ENCODE results near the gene CCDC91. TPM values are rescaled to one million over a fixed set of nuclear protein-coding genes. Genes with fewer than 3 reads are reported as not detected.

The CCDC91 gene
- total and polyA plus RNA-seq, 2 donors: 34.7 to 60.2 TPM

GRCh38 chr12:28343713-28344112, 153.5 kb downstream of the CCDC91 start:
- Histone ChIP-seq H3K27ac (ENCODE audit: low read depth in 1 of 2, low read length in 1 of 2) (no peak overlapping the region), H3K4me1 (ENCODE audit: control insufficient read depth in 2 of 2, insufficient read depth in 2 of 2, low read length in 2 of 2) (no peaks in the 10 kb centered on the region), H3K4me3 (ENCODE audit: low read length in 2 of 2) (no peak overlapping the region), H3K27me3 (ENCODE audit: control insufficient read depth in 2 of 2, insufficient read depth in 1 of 2, low read length in 1 of 2) (no peaks in the 10 kb centered on the region), H3K9me3 (ENCODE audit: control insufficient read depth in 2 of 2, insufficient read depth in 1 of 2, low read length in 1 of 2) (no peaks in the 10 kb centered on the region), H3K36me3 (ENCODE audit: control insufficient read depth in 2 of 2, insufficient read depth in 2 of 2, low read length in 1 of 2) (peaks cover 0 to 3% of the 10 kb centered on the region in 2 donors)
- 96% methylated on average over 1 of the region's 1 CpG for WGBS
- DNase-seq (ENCODE audit: low read depth in 6 of 9, low spot score in 9 of 9): no peak

- Histone ChIP-seq H3K27ac (ENCODE audit: low read depth in 1 of 2, low read length in 1 of 2) (no peak overlapping the region), H3K9me3 (ENCODE audit: control insufficient read depth in 2 of 2, insufficient read depth in 1 of 2, low read length in 1 of 2) (no peaks in the 10 kb centered on the region), H3K4me3 (ENCODE audit: low read length in 2 of 2) (no peak overlapping the region), H3K36me3 (ENCODE audit: control insufficient read depth in 2 of 2, insufficient read depth in 2 of 2, low read length in 1 of 2) (peaks cover 0 to 3% of the 10 kb centered on the region in 2 donors), H3K27me3 (ENCODE audit: control insufficient read depth in 2 of 2, insufficient read depth in 1 of 2, low read length in 1 of 2) (no peaks in the 10 kb centered on the region), H3K4me1 (ENCODE audit: control insufficient read depth in 2 of 2, insufficient read depth in 2 of 2, low read length in 2 of 2) (no peaks in the 10 kb centered on the region)
- over 99% methylated on average over 2 of the region's 2 CpGs for WGBS
- no peak for DNase-seq (ENCODE audit: low read depth in 6 of 9, low spot score in 9 of 9)
Observed at GRCh38 chr12:28346567-28346966, 156.3 kb downstream of the CCDC91 start.

GRCh38 chr12:28349196-28349595, 158.9 kb downstream of the CCDC91 start:
- Histone ChIP-seq H3K27me3 (ENCODE audit: control insufficient read depth in 2 of 2, insufficient read depth in 1 of 2, low read length in 1 of 2) (no peaks in the 10 kb centered on the region), H3K36me3 (ENCODE audit: control insufficient read depth in 2 of 2, insufficient read depth in 2 of 2, low read length in 1 of 2) (peaks cover 0 to 3% of the 10 kb centered on the region in 2 donors), H3K4me1 (ENCODE audit: control insufficient read depth in 2 of 2, insufficient read depth in 2 of 2, low read length in 2 of 2) (no peaks in the 10 kb centered on the region), H3K27ac (ENCODE audit: low read depth in 1 of 2, low read length in 1 of 2) (no peak overlapping the region), H3K4me3 (ENCODE audit: low read length in 2 of 2) (no peak overlapping the region), H3K9me3 (ENCODE audit: control insufficient read depth in 2 of 2, insufficient read depth in 1 of 2, low read length in 1 of 2) (no peaks in the 10 kb centered on the region)
- DNase-seq (ENCODE audit: low read depth in 6 of 9, low spot score in 9 of 9): no peak
- 98% methylated on average over 2 of the region's 2 CpGs for WGBS

GRCh38 chr12:28350502-28350901, 160.2 kb downstream of the CCDC91 start:
- H3K4me3 ChIP-seq (ENCODE audit: low read length in 2 of 2): no peak overlapping the region
- H3K36me3 ChIP-seq (ENCODE audit: control insufficient read depth in 2 of 2, insufficient read depth in 2 of 2, low read length in 1 of 2): peaks cover 0 to 3% of the 10 kb centered on the region in 2 donors
- no peaks in the 10 kb centered on the region for H3K9me3 ChIP-seq (ENCODE audit: control insufficient read depth in 2 of 2, insufficient read depth in 1 of 2, low read length in 1 of 2)
- H3K4me1 ChIP-seq (ENCODE audit: control insufficient read depth in 2 of 2, insufficient read depth in 2 of 2, low read length in 2 of 2): no peaks in the 10 kb centered on the region
- no peak for DNase-seq (ENCODE audit: low read depth in 6 of 9, low spot score in 9 of 9)
- 91% methylated on average over 1 of the region's 1 CpG for WGBS
- no peak overlapping the region for H3K27ac ChIP-seq (ENCODE audit: low read depth in 1 of 2, low read length in 1 of 2)
- no peaks in the 10 kb centered on the region for H3K27me3 ChIP-seq (ENCODE audit: control insufficient read depth in 2 of 2, insufficient read depth in 1 of 2, low read length in 1 of 2)

GRCh38 chr12:28351414-28351813, 161.2 kb downstream of the CCDC91 start:
- no peaks in the 10 kb centered on the region for H3K9me3 ChIP-seq (ENCODE audit: control insufficient read depth in 2 of 2, insufficient read depth in 1 of 2, low read length in 1 of 2)
- no peak overlapping the region for H3K4me3 ChIP-seq (ENCODE audit: low read length in 2 of 2)
- peaks cover 0 to 3% of the 10 kb centered on the region in 2 donors for H3K36me3 ChIP-seq (ENCODE audit: control insufficient read depth in 2 of 2, insufficient read depth in 2 of 2, low read length in 1 of 2)
- H3K4me1 ChIP-seq (ENCODE audit: control insufficient read depth in 2 of 2, insufficient read depth in 2 of 2, low read length in 2 of 2): no peaks in the 10 kb centered on the region
- WGBS: 99% methylated on average over 2 of the region's 2 CpGs
- H3K27ac ChIP-seq (ENCODE audit: low read depth in 1 of 2, low read length in 1 of 2): no peak overlapping the region
- DNase-seq (ENCODE audit: low read depth in 6 of 9, low spot score in 9 of 9): no peak
- no peaks in the 10 kb centered on the region for H3K27me3 ChIP-seq (ENCODE audit: control insufficient read depth in 2 of 2, insufficient read depth in 1 of 2, low read length in 1 of 2)

GRCh38 chr12:28355161-28355560, 164.9 kb downstream of the CCDC91 start:
- Histone ChIP-seq H3K4me1 (ENCODE audit: control insufficient read depth in 2 of 2, insufficient read depth in 2 of 2, low read length in 2 of 2) (no peaks in the 10 kb centered on the region), H3K27ac (ENCODE audit: low read depth in 1 of 2, low read length in 1 of 2) (no peak overlapping the region), H3K9me3 (ENCODE audit: control insufficient read depth in 2 of 2, insufficient read depth in 1 of 2, low read length in 1 of 2) (no peaks in the 10 kb centered on the region), H3K27me3 (ENCODE audit: control insufficient read depth in 2 of 2, insufficient read depth in 1 of 2, low read length in 1 of 2) (no peaks in the 10 kb centered on the region), H3K4me3 (ENCODE audit: low read length in 2 of 2) (no peak overlapping the region), H3K36me3 (ENCODE audit: control insufficient read depth in 2 of 2, insufficient read depth in 2 of 2, low read length in 1 of 2) (peaks cover 0 to 3% of the 10 kb centered on the region in 2 donors)
- DNase-seq (ENCODE audit: low read depth in 6 of 9, low spot score in 9 of 9): no peak

GRCh38 chr12:28360253-28360652, 170.0 kb downstream of the CCDC91 start:
- Histone ChIP-seq H3K27me3 (ENCODE audit: control insufficient read depth in 2 of 2, insufficient read depth in 1 of 2, low read length in 1 of 2) (no peaks in the 10 kb centered on the region), H3K4me1 (ENCODE audit: control insufficient read depth in 2 of 2, insufficient read depth in 2 of 2, low read length in 2 of 2) (no peaks in the 10 kb centered on the region), H3K27ac (ENCODE audit: low read depth in 1 of 2, low read length in 1 of 2) (peak overlapping the region in 1 of 2 donors; percentile 13), H3K36me3 (ENCODE audit: control insufficient read depth in 2 of 2, insufficient read depth in 2 of 2, low read length in 1 of 2) (no peaks in the 10 kb centered on the region), H3K9me3 (ENCODE audit: control insufficient read depth in 2 of 2, insufficient read depth in 1 of 2, low read length in 1 of 2) (no peaks in the 10 kb centered on the region), H3K4me3 (ENCODE audit: low read length in 2 of 2) (no peak overlapping the region)
- WGBS: 96% methylated on average over 2 of the region's 2 CpGs
- no peak for DNase-seq (ENCODE audit: low read depth in 6 of 9, low spot score in 9 of 9)

- Histone ChIP-seq H3K27ac (ENCODE audit: low read depth in 1 of 2, low read length in 1 of 2) (no peak overlapping the region), H3K4me1 (ENCODE audit: control insufficient read depth in 2 of 2, insufficient read depth in 2 of 2, low read length in 2 of 2) (no peaks in the 10 kb centered on the region), H3K27me3 (ENCODE audit: control insufficient read depth in 2 of 2, insufficient read depth in 1 of 2, low read length in 1 of 2) (no peaks in the 10 kb centered on the region), H3K4me3 (ENCODE audit: low read length in 2 of 2) (no peak overlapping the region), H3K36me3 (ENCODE audit: control insufficient read depth in 2 of 2, insufficient read depth in 2 of 2, low read length in 1 of 2) (peaks cover 12 to 13% of the 10 kb centered on the region in 2 donors), H3K9me3 (ENCODE audit: control insufficient read depth in 2 of 2, insufficient read depth in 1 of 2, low read length in 1 of 2) (peaks cover 9 to 14% of the 10 kb centered on the region in 2 donors)
- no peak for DNase-seq (ENCODE audit: low read depth in 6 of 9, low spot score in 9 of 9)
- 99% methylated on average over 1 of the region's 1 CpG for WGBS
Observed at GRCh38 chr12:28367326-28367725, 177.1 kb downstream of the CCDC91 start.

GRCh38 chr12:28367993-28368392, 177.7 kb downstream of the CCDC91 start:
- Histone ChIP-seq H3K4me1 (ENCODE audit: control insufficient read depth in 2 of 2, insufficient read depth in 2 of 2, low read length in 2 of 2) (no peaks in the 10 kb centered on the region), H3K27ac (ENCODE audit: low read depth in 1 of 2, low read length in 1 of 2) (no peak overlapping the region), H3K36me3 (ENCODE audit: control insufficient read depth in 2 of 2, insufficient read depth in 2 of 2, low read length in 1 of 2) (peaks cover 12 to 13% of the 10 kb centered on the region in 2 donors), H3K9me3 (ENCODE audit: control insufficient read depth in 2 of 2, insufficient read depth in 1 of 2, low read length in 1 of 2) (peaks cover 9 to 14% of the 10 kb centered on the region in 2 donors), H3K27me3 (ENCODE audit: control insufficient read depth in 2 of 2, insufficient read depth in 1 of 2, low read length in 1 of 2) (no peaks in the 10 kb centered on the region), H3K4me3 (ENCODE audit: low read length in 2 of 2) (no peak overlapping the region)
- DNase-seq (ENCODE audit: low read depth in 6 of 9, low spot score in 9 of 9): no peak
- 97% methylated on average over 2 of the region's 2 CpGs for WGBS

- Histone ChIP-seq H3K4me1 (ENCODE audit: control insufficient read depth in 2 of 2, insufficient read depth in 2 of 2, low read length in 2 of 2) (no peaks in the 10 kb centered on the region), H3K9me3 (ENCODE audit: control insufficient read depth in 2 of 2, insufficient read depth in 1 of 2, low read length in 1 of 2) (peaks cover 9 to 14% of the 10 kb centered on the region in 2 donors), H3K27ac (ENCODE audit: low read depth in 1 of 2, low read length in 1 of 2) (no peak overlapping the region), H3K27me3 (ENCODE audit: control insufficient read depth in 2 of 2, insufficient read depth in 1 of 2, low read length in 1 of 2) (no peaks in the 10 kb centered on the region), H3K36me3 (ENCODE audit: control insufficient read depth in 2 of 2, insufficient read depth in 2 of 2, low read length in 1 of 2) (peaks cover 12 to 13% of the 10 kb centered on the region in 2 donors), H3K4me3 (ENCODE audit: low read length in 2 of 2) (no peak overlapping the region)
- 100% methylated on average over 2 of the region's 2 CpGs for WGBS
- DNase-seq (ENCODE audit: low read depth in 6 of 9, low spot score in 9 of 9): peak in 1 of 9 donors; percentile 5
Observed at GRCh38 chr12:28369483-28369882, 179.2 kb downstream of the CCDC91 start.

Measured in thymus (tissue), 11 donors.